ENCODE results near the gene EBF3.

EBF3 gene

DNA sequence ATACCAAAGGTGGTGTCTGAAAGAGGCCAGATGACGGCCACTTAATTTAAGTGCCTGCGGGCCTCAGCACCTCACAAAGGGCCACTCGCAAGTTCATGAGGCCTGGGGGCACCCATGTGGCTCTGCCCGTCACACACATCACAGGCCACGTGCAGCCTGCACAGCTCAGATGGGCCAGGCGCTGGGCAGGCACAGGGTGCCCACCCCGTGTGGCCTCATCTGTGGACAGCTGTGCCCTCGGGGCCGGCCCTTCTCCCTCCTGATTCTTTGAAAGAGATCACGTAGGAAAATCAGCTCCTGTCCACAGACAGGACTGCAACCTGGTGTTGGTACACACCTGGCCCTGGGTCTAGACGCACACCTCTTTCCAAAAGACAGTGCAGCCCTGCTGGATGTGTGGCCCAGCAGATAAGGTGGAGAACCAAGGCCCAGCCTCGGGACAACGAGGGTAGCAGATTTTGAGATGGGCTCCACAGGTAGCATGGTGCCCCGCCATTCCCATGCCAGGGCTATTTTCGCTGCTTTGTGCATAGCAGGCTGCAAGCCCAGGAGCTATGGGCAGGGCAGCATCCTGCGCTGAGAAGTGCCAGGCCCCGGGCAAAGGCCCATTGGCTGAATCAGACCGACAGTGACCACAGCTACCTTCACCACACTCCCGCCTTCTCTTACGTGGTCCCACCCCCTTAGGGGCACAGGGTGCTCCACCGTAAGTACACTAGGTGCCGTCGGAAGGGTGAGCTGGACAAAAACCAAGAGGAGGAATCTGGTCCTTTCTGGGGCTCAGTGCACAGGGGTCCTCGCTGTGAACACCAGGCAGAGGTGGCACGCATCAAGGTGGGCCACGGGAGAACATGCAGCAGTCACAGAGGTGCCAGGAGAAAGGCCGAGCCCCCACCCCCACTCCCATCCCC lies 124.5 kb downstream of the EBF3 start:
- TF ChIP-seq EZH2 (IDR thresholded peaks at IDR 0.05) (no peak), FOXP2 (optimal IDR thresholded peaks at IDR 0.05; ENCODE audit: control extremely low read depth, extremely low read length, insufficient read depth) (no peak), POLR2AphosphoS5 (IDR thresholded peaks at IDR 0.05; ENCODE audit: borderline replicate concordance, low read depth, low read length) (no peak)
- Histone ChIP-seq H3K4me3 (no peak overlapping the region), H3K27ac (no peak overlapping the region), H3K9me3 (ENCODE audit: low read depth, low read length) (no peaks in the 10 kb centered on the region), H3K36me3 (ENCODE audit: insufficient read depth, low read length) (peaks cover 65% of the 10 kb centered on the region), H3K9ac (ENCODE audit: insufficient read length) (no peak overlapping the region)
- DNase-seq (ENCODE audit: low read depth, low spot score): no peak

DNA sequence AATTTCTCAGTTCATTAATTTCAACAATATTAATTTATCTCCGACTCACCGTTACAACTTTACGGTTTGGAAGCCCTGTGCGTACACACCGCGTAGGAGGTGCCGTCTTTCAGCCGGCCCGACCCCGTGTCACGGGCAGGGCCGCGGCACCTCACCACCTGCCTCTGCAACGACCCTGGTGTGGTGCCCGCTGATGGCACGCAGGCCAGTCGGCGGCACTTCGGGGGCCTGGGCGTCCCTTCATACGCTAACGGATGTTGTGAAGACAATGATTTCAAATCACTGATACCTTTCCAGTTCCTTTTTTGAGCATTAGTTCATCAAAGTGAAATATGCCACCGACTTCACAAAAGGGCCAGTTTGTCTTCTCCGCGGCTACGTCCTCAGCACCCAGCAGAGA lies 125.3 kb downstream of the EBF3 start:
- H3K9me3 ChIP-seq (ENCODE audit: low read depth, low read length): no peaks in the 10 kb centered on the region
- no peak for DNase-seq (ENCODE audit: low read depth, low spot score)
- TF ChIP-seq EZH2 (IDR thresholded peaks at IDR 0.05): no peak
- no peak for TF ChIP-seq POLR2AphosphoS5 (IDR thresholded peaks at IDR 0.05; ENCODE audit: borderline replicate concordance, low read depth, low read length)
- no peak for TF ChIP-seq FOXP2 (optimal IDR thresholded peaks at IDR 0.05; ENCODE audit: control extremely low read depth, extremely low read length, insufficient read depth)

DNA sequence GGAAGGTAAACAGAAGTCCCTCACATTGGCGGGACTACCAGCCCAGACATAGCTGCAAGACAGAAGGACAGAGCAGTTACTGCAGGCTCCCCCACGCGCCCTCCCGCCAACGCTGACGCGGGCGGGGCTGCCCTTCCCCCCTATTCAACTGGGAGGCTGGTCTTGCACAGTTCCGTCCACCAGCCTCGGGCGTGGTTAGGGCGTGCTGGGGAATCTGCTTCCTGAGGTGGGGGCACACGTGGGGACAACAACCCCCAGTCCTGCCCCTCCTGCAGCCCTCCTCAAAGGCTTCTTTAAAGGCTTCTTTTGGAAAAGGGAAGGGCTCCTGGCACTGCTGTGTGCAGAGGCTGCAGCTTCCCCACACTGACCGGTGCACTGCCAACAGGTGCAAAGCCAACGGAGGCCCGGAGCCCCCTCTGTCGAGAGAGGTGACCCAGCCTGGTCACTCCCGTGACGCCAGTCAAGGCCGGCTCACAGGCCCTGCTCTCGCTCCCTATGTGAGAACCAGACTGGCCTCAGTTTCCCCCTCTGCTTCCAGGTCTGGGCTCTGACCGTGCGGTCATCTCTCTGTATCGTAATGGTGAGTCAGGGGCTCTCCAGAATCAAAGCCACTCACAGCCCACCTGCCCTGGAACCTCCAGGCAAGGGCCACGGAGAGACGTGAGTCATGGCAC lies 126.0 kb downstream of the EBF3 start:
- no peak for DNase-seq (ENCODE audit: low read depth, low spot score)
- H3K9ac ChIP-seq (ENCODE audit: insufficient read length): no peak overlapping the region
- no peak for TF ChIP-seq POLR2AphosphoS5 (IDR thresholded peaks at IDR 0.05; ENCODE audit: borderline replicate concordance, low read depth, low read length)
- no peak for TF ChIP-seq FOXP2 (optimal IDR thresholded peaks at IDR 0.05; ENCODE audit: control extremely low read depth, extremely low read length, insufficient read depth)
- no peak for TF ChIP-seq EZH2 (IDR thresholded peaks at IDR 0.05)
- H3K36me3 ChIP-seq (ENCODE audit: insufficient read depth, low read length): peaks cover 50% of the 10 kb centered on the region; the same call in 1 of the 2 replicates
- H3K4me3 ChIP-seq: no peak overlapping the region
- no peak overlapping the region for H3K27ac ChIP-seq
- H3K9me3 ChIP-seq (ENCODE audit: low read depth, low read length): no peaks in the 10 kb centered on the region

More for the DNA sequence above, 125.3 kb downstream of the EBF3 start:
- no peak overlapping the region for H3K4me3 ChIP-seq
- no peak overlapping the region for H3K9ac ChIP-seq (ENCODE audit: insufficient read length)
- H3K36me3 ChIP-seq (ENCODE audit: insufficient read depth, low read length): peaks cover 57% of the 10 kb centered on the region
- no peak overlapping the region for H3K27ac ChIP-seq

DNA sequence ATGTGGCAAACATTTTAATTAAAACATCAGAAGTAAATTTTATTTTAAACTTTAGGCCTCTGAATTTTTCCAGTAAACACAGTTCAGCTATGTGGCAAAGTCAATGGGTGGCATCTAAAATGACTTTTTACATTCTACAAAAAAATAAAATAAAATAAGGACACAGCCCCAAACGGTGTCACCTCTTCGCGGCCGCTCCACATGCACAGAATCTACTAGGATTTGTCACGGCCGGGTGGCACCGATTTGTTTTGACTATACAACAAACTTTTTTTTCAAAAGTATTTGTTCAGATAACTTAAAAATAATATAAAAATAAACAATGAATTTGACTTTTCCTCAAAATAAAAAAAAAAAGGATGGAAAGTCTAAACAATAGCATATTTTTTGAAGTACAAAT lies 127.8 kb downstream of the EBF3 start:
- Histone ChIP-seq H3K4me3 (no peak overlapping the region), H3K27ac (no peak overlapping the region), H3K36me3 (ENCODE audit: insufficient read depth, low read length) (peaks cover 35% of the 10 kb centered on the region; the same call in 1 of the 2 replicates), H3K9me3 (ENCODE audit: low read depth, low read length) (no peaks in the 10 kb centered on the region), H3K9ac (ENCODE audit: insufficient read length) (no peak overlapping the region)
- no peak for DNase-seq (ENCODE audit: low read depth, low spot score)
- no peak for TF ChIP-seq POLR2AphosphoS5 (IDR thresholded peaks at IDR 0.05; ENCODE audit: borderline replicate concordance, low read depth, low read length)
- no peak for TF ChIP-seq FOXP2 (optimal IDR thresholded peaks at IDR 0.05; ENCODE audit: control extremely low read depth, extremely low read length, insufficient read depth)
- TF ChIP-seq EZH2 (IDR thresholded peaks at IDR 0.05): no peak

DNA sequence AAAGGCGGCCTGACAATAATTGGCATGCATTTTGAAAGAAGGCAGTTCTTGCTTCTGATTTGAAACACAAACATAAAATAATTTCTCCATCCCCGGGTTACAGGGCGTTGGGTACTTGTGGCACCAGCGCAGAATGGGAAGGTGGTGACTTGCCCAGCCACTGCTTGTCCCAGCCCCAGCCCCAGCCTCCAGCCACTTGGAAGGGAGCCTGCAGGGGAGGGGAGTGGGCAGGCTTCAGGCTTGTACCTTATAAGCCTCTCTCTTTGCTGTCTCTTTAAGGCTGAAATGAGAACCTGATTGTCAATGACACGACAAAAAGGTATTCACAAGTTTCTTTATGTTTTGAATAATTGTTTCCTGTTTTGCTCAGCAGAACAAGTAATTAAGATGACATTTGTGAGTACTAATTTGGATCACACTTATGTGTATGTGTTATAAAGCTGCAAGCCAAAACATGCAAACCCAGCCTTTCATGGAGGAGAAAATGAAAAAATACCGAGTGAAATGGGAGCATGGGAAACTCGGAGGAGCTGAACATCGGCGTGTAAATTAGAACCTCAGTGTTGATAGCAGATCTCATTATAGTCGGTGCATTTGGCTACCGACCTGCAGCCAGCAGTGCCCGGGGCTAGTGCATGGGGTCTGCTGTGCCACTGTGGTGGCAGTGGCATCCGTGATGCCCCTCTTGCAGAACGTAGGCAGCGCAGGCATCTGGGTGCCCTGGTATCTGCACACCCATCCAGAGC lies 129.9 kb downstream of the EBF3 start:
- H3K4me3 ChIP-seq: no peak overlapping the region
- H3K9ac ChIP-seq (ENCODE audit: insufficient read length): no peak overlapping the region
- no peak for DNase-seq (ENCODE audit: low read depth, low spot score)
- no peak for TF ChIP-seq EZH2 (IDR thresholded peaks at IDR 0.05)
- no peak for TF ChIP-seq FOXP2 (optimal IDR thresholded peaks at IDR 0.05; ENCODE audit: control extremely low read depth, extremely low read length, insufficient read depth)
- no peak for TF ChIP-seq POLR2AphosphoS5 (IDR thresholded peaks at IDR 0.05; ENCODE audit: borderline replicate concordance, low read depth, low read length)
- peaks cover 16% of the 10 kb centered on the region; the same call in 1 of the 2 replicates for H3K36me3 ChIP-seq (ENCODE audit: insufficient read depth, low read length)
- no peak overlapping the region for H3K27ac ChIP-seq
- no peaks in the 10 kb centered on the region for H3K9me3 ChIP-seq (ENCODE audit: low read depth, low read length)

DNA sequence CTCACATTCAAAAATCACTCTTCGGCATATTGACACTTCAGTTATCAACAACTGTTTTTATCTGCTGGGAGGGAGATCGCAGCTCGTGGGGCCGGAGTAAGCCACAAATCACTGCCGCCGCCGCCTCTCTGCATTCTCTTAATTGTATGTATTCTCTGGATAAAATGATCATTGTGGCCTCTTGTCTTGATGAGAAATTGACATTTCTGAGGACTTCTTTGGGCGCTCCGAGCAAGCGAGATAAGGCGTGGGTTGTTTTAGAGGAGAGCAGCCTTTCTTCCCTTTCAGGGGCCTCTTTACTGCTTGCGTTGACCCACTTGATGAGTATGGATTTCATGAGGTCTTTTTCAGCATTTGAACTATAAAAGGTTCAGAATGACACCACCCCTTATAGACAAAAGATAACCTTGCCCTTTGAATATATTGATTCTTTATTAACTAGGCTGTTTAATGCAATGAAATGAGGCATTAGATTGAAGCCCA lies 130.6 kb downstream of the EBF3 start:
- no peak for TF ChIP-seq POLR2AphosphoS5 (IDR thresholded peaks at IDR 0.05; ENCODE audit: borderline replicate concordance, low read depth, low read length)
- no peak for TF ChIP-seq EZH2 (IDR thresholded peaks at IDR 0.05)
- TF ChIP-seq FOXP2 (optimal IDR thresholded peaks at IDR 0.05; ENCODE audit: control extremely low read depth, extremely low read length, insufficient read depth): no peak
- Histone ChIP-seq H3K9ac (ENCODE audit: insufficient read length) (no peak overlapping the region), H3K4me3 (no peak overlapping the region), H3K36me3 (ENCODE audit: insufficient read depth, low read length) (peaks cover 10% of the 10 kb centered on the region; the same call in 1 of the 2 replicates), H3K27ac (no peak overlapping the region), H3K9me3 (ENCODE audit: low read depth, low read length) (no peaks in the 10 kb centered on the region)
- DNase-seq (ENCODE audit: low read depth, low spot score): no peak

DNA sequence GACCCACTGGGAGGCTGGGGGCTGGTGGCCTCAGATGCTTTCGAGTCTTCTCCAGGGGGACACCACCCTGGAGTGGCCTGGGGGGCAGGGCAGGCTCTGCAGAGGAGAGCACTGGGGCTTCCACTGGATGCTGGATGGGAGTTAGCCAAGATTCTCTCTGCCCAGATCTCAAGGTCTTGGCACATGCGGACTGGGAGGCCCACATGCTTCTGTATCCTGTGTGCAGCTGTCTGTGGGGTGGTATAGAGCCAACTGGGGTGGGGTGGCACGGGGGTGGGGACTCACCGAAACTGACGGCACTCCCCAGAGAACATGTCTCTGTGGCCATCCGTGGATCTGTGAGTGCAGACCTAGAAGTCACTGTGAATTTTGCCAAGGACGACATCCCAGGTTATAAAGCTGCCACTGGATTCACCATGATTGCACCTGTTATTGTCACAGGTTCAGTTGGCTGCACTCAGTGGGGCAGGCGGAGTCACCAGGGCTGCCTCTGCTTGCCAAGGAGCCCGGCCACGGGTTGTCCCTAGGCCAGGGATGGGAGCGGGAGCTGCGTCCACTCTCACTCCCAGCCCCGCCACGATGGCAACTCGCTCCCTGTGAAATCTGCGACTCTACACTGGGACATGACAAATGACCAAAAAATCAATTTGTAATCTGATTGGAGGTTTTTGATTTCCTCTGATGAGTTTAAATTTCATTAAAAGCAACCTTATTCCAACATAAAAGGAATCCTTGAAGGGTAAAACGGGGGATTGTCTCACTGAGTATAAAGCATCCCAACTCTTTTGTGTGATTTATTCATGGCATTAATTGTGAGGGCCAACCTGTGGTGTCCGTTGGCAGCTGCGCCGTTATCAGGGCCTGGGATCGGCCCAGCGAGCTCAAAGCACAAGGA lies 131.3 kb downstream of the EBF3 start:
- Histone ChIP-seq H3K36me3 (ENCODE audit: insufficient read depth, low read length) (peaks cover 6% of the 10 kb centered on the region; the same call in 1 of the 2 replicates), H3K4me3 (no peak overlapping the region), H3K9ac (ENCODE audit: insufficient read length) (no peak overlapping the region), H3K9me3 (ENCODE audit: low read depth, low read length) (no peaks in the 10 kb centered on the region), H3K27ac (no peak overlapping the region)
- DNase-seq (ENCODE audit: low read depth, low spot score): no peak
- TF ChIP-seq POLR2AphosphoS5 (IDR thresholded peaks at IDR 0.05; ENCODE audit: borderline replicate concordance, low read depth, low read length) (no peak), EZH2 (IDR thresholded peaks at IDR 0.05) (no peak), FOXP2 (optimal IDR thresholded peaks at IDR 0.05; ENCODE audit: control extremely low read depth, extremely low read length, insufficient read depth) (no peak)
